ENCODE data around the gene PHF19. TPM values are rescaled to one million over a fixed set of nuclear protein-coding genes. Genes with fewer than 3 reads are reported as not detected.

PHF19 gene
- total RNA-seq, 2 donors from 2014 or later, result 47.9 to 81.7 TPM

GRCh38 chr9:120845255-120845654, 31.7 kb downstream of the PHF19 start:
- no peak overlapping the region for H3K27ac ChIP-seq
- no peak for DNase-seq (ENCODE audit: low spot score)
- no peak overlapping the region for H3K4me3 ChIP-seq
- H3K36me3 ChIP-seq, result no peaks in the 10 kb centered on the region
- H3K27me3 ChIP-seq (replicated peaks; ENCODE audit: insufficient read depth), result no peaks in the 10 kb centered on the region
- H3K4me1 ChIP-seq (ENCODE audit: control insufficient read depth in 1 of 2, low read depth in 2 of 2), result peaks cover 7 to 21% of the 10 kb centered on the region in 2 donors
- no peaks in the 10 kb centered on the region for H3K9me3 ChIP-seq
- no peak for ATAC-seq (ENCODE audit: insufficient number of reproducible peaks, low FRiP score, low read depth)
- no peak for TF ChIP-seq CTCF (IDR thresholded peaks at IDR 0.05)

- H3K27me3 ChIP-seq (replicated peaks; ENCODE audit: insufficient read depth), result no peaks in the 10 kb centered on the region
- peak within 1 kb of the TSS; percentile 94 to 95 for H3K27ac ChIP-seq
- no peak for TF ChIP-seq CTCF (IDR thresholded peaks at IDR 0.05)
- no peaks in the 10 kb centered on the region for H3K36me3 ChIP-seq
- H3K9me3 ChIP-seq, result no peaks in the 10 kb centered on the region
- H3K4me3 ChIP-seq, result peak within 1 kb of the TSS; percentile 98
- peak; percentile 98 for DNase-seq (ENCODE audit: low spot score)
- peak; percentile 98 for ATAC-seq (ENCODE audit: insufficient number of reproducible peaks, low FRiP score, low read depth)
- H3K4me1 ChIP-seq (ENCODE audit: control insufficient read depth in 1 of 2, low read depth in 2 of 2), result peaks cover 10 to 36% of the 10 kb centered on the region in 2 donors
These were observed 34.1 kb downstream of the PHF19 start, which contains the start of gene PSMD5 for GRCh38 chr9:120842685-120843485. TSS of gene PSMD5 (minus strand) at chr9:120842922. CDS start at chr9:120842909, 13 bp downstream.

- H3K4me1 ChIP-seq (ENCODE audit: control insufficient read depth in 1 of 2, low read depth in 2 of 2), result peaks cover 10 to 36% of the 10 kb centered on the region in 2 donors
- no peak for DNase-seq (ENCODE audit: low spot score)
- TF ChIP-seq CTCF (IDR thresholded peaks at IDR 0.05), result no peak
- H3K9me3 ChIP-seq, result no peaks in the 10 kb centered on the region
- peak overlapping the region; percentile 94 to 95 for H3K27ac ChIP-seq
- peak overlapping the region; percentile 98 for H3K4me3 ChIP-seq
- no peaks in the 10 kb centered on the region for H3K36me3 ChIP-seq
- H3K27me3 ChIP-seq (replicated peaks; ENCODE audit: insufficient read depth), result no peaks in the 10 kb centered on the region
- no peak for ATAC-seq (ENCODE audit: insufficient number of reproducible peaks, low FRiP score, low read depth)
These were observed 34.9 kb downstream of the PHF19 start for GRCh38 chr9:120841930-120842684.

GRCh38 chr9:120839146-120839545, 37.8 kb downstream of the PHF19 start:
- Histone ChIP-seq H3K27ac (no peak overlapping the region), H3K4me1 (ENCODE audit: control insufficient read depth in 1 of 2, low read depth in 2 of 2) (peaks cover 10 to 32% of the 10 kb centered on the region in 2 donors)
- no peak for TF ChIP-seq CTCF (IDR thresholded peaks at IDR 0.05)

GRCh38 chr9:120837921-120838320, 39.1 kb downstream of the PHF19 start:
- Histone ChIP-seq H3K9me3 (no peaks in the 10 kb centered on the region), H3K4me3 (no peak overlapping the region), H3K36me3 (peaks cover 8% of the 10 kb centered on the region), H3K4me1 (ENCODE audit: control insufficient read depth in 1 of 2, low read depth in 2 of 2) (peaks cover 10 to 21% of the 10 kb centered on the region in 2 donors), H3K27ac (no peak overlapping the region), H3K27me3 (replicated peaks; ENCODE audit: insufficient read depth) (no peaks in the 10 kb centered on the region)
- ATAC-seq (ENCODE audit: insufficient number of reproducible peaks, low FRiP score, low read depth) (no peak), DNase-seq (ENCODE audit: low spot score) (no peak)
- TF ChIP-seq CTCF (IDR thresholded peaks at IDR 0.05), result no peak

More at GRCh38 chr9:120839146-120839545, 37.8 kb downstream of the PHF19 start:
- DNase-seq (ENCODE audit: low spot score) (no peak), ATAC-seq (ENCODE audit: insufficient number of reproducible peaks, low FRiP score, low read depth) (no peak)
- Histone ChIP-seq H3K36me3 (peaks cover 6% of the 10 kb centered on the region), H3K4me3 (no peak overlapping the region), H3K9me3 (no peaks in the 10 kb centered on the region), H3K27me3 (replicated peaks; ENCODE audit: insufficient read depth) (no peaks in the 10 kb centered on the region)
